HG03108 (cell line): ENCODE results near the gene ATAD3C.
A peak's percentile ranks its signal among the peaks of the same experiment; 100 is the strongest.
"Not testable (repeated sequence)": the region's sequence is repeated elsewhere in the genome, so short reads cannot be mapped to it uniquely, and the experiment has no call there.

Experiments used
- ATAC-seq: cut with Tn5 transposase; IDR thresholded peaks from one replicate; pipeline ENCODE4 v1.9.1; 2021; ENCODE audit warnings: moderate library complexity; ENCODE audit not compliant: unreplicated experiment

The ATAD3C gene

DNA sequence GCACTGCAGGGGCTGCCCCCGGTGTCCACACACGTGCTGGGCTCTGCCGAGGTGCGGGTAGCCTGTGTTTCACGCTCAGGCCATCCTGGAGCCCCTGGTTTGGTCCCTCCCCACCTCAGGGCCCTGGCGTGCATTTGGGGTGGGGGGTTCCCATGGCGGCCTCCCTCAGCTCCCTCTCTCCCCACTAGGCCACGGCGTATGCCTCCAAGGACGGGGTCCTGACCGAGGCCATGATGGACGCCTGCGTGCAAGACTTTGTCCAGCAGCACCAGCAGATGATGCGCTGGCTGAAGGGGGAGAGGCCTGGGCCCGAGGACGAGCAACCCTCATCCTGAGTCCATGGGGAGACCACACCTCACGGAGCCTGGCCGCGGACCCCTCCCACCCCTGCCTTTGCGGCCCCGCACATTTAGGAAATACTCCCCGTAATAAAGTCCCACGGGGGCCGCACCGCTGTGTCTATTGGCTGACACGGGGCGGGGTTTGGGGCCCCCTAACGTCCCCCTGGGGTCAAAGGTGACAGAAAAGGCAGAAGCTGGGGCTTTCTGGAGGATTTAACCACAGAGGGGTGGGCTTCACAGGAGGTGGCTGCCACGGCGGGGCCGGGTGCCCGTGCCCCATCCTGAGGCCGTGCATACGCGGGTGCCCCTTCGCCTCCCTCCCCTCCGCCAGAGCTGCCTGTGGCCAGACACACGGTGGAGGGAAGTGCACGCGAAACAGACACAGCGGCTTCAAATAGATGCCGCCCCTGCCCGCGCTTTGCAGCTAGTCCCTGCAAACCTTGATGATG lies 18.9 kb downstream of the ATAD3C start:
- not testable (repeated sequence) for ATAC-seq

DNA sequence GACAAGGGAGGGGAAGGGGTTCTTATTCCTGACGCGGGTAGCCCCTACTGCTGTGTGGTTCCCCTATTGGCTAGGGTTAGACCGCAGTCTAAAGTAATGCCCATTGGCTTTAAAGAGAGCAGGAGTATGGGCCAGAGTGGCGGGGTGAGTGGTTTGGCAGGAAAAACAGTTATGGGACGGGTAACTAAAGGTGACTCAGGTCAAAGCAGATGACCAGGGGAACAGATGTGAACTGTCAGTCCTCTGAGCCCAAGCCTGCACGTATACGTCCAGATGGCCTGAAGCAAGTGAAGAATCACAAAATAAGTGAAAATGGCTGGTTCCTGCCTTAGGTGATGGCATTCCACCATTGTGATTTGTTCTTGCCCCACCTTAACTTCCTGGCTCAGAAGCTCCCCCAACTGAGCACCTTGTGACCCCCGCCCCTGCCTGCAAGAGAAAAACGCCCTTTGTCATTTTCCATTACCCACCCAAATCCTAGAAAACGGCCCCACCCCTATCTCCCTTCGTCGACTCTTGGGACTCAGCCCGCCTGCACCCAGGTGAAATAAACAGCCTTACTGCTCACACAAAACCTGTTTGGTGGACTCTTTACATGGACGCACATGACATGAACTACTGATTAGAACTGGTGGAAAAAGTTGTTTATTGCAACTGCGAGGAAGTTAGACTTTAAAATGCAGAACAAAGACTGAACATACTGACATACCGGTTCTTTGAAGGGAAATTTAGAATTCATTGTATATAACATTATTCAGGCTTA lies 21.3 kb downstream of the ATAD3C start:
- ATAC-seq = no peak

DNA sequence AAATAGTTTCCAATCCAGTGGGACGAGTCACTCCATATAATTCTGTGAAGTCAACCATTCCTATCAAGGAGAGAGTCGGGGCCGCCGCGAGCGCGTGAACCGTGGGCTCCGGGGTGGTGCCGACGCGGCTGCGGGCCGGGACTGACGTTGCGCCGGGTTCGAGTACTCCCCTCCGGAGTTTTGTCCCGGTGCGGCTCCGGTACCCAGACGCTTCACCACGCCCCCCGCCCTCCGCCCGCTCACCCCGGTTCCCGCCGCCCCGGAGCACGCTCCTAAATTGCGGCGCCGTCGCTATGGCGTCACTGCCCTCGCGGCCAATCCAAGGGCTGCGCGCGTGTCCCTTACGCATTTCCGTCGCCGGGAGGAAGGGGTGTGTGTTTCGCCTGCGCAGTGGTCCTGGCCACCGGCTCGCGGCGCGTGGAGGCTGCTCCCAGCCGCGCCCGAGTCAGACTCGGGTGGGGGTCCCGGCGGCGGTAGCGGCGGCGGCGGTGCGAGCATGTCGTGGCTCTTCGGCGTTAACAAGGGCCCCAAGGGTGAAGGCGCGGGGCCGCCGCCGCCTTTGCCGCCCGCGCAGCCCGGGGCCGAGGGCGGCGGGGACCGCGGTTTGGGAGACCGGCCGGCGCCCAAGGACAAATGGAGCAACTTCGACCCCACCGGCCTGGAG lies 22.0 kb downstream of the ATAD3C start, which contains the start of gene ATAD3B:
Gene ATAD3B (plus strand): TSS at position 377 of the 664 bp plus-strand sequence. CDS start 120 bp downstream, at position 497.
- peak; percentile 85 for ATAC-seq

DNA sequence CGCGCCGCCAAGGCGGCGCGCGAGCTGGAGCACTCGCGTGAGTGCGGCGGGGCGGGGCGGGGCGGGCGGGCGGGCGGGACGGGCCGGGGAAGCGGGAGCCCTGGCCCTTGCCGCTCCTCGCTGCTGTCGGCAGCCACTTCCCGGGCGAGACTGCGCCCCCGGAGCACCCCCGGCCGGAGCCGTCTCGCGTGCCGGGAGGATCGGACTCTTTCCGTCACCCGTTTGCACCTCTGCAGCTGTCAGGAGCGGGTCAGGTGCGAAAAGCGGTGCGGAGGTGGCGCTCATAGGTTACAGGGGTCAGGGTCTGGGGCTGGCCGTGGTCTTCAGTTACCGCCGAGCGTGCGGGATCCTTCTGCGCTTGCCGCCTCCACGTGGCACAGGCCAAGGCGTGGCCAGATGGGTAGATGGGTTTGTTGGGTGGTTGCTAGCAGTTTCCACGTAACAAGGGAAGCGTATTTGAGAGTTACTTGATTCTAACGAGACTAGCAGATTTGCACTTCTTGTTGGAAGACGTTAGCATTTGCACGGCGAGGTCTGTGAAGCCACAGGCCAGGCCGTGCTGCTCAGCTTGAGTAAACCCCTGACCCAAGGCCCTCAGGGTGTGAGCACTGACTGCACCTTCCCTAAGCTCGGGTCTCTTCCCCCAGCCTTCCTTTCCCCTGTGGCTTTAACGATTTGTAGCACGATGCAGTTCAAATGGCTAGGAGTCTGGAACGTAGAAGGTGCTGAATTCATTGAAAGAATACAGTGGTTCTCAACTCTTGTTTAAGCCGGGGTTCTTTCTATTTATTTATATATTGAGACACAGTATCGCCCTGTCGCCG lies 22.8 kb downstream of the ATAD3C start:
- peak; percentile 21 for ATAC-seq

DNA sequence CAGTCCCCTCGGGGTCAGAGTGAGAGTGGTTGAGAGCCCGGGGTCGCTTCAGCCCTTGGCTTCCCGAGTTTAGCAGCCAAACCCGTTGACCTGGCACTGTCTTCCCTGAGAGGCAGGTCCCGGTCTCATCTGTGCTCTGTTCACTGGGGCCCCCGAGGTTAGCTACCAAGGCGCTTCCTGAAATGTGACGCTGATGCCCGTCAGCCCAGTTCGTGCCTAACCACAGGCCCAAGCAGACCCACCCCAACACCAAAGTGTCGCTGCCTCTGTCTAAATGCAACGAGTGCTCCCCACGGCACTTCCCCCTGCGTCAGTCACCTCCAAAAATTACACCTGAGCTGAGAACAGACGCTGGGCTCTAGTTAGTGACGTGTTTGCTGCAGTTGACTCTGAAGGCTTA lies 26.5 kb downstream of the ATAD3C start:
- not testable (repeated sequence) for ATAC-seq

DNA sequence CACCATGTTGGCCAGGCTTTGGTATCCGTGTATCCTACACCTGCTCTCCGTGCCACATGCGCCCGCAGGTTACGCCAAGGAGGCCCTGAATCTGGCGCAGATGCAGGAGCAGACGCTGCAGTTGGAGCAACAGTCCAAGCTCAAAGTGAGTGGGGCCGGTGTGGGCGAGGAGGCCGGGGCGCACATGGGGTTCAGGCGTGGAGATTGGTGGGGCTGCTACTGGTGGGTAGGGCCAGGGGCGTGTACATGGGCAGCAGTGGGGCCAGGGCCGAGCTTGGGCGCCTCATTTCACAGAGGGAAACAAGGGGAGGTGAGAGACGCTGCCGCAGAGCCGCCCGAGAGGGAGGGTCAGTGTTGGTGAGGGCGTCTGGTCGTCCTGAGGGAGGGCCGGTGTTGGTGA lies 27.7 kb downstream of the ATAD3C start:
- no peak for ATAC-seq

DNA sequence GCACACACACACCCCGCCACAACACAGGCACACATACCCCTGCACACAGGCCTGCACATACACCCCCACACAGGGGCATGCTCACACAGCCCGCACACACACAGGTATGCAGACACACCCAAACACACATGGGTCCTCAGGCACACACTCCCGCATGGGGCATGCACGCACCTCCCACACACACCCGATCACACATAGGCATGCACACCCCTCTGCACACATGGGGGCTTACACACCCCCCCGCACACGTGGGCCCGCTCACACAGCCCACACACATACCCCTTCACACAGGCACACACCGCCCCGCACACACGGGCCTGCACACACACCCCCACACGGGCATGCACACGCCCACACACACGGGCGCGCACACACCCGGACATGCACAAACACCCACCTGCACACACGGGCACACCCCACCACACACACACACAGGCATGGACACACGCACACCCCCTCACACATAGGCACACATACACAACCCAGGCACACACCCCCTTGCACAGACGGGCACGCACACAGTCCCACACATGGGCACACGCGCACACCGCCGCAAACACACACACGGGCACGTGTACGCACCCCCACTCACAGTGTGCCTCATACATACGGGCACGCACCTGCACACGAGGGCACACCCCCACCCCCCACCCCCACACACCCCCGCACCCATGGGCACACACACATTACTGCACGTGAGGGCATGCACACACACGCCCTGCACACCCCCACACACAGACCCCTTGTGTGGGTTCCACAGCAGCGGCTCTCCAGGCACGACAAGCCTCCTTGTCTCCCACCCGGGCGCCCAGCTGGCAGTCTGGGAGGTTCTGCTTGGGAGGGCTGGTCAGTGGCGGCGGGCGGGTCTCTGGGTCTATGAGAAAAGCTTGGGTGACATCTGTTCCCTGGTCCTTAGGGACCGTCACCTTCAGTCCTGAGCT lies 30.3 kb downstream of the ATAD3C start:
- ATAC-seq = no peak

DNA sequence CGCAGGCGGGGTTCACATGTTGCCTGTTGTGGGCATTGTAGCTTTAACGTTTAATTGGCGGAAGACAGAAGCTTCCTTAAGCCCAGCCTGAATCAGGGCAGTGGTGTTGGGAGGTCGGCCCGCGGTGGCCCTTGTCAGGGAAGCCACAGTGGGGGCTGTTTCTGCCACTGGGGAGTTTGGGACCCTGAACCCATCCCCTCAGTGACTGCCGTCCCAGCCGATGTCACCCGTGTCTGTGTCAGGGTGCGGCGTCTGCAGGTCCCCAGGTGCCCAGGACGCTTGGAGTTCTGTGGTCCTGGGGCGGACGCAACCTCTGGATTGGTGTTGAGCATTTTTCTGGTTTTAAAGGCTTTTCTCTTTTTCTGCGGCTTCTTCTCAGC lies 31.0 kb downstream of the ATAD3C start:
- ATAC-seq = not testable (repeated sequence)

DNA sequence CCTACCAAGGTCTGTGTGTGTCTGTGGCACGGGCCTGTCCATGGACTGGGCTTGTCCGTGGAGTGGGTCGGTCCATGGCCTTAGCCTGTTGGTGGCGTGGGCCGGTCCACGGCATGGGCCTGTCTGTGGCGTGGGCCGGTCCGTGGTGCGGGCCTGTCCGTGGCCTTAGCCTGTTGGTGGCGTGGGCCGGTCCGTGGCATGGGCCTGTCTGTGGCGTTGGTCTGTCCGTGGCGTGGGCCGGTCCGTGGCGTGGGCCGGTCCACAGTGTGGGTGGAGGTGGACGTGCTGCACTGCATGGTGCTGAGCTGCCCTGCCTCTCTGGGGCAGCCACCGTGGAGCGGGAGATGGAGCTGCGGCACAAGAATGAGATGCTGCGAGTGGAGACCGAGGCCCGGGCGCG lies 32.3 kb downstream of the ATAD3C start:
- ATAC-seq = not testable (repeated sequence)

DNA sequence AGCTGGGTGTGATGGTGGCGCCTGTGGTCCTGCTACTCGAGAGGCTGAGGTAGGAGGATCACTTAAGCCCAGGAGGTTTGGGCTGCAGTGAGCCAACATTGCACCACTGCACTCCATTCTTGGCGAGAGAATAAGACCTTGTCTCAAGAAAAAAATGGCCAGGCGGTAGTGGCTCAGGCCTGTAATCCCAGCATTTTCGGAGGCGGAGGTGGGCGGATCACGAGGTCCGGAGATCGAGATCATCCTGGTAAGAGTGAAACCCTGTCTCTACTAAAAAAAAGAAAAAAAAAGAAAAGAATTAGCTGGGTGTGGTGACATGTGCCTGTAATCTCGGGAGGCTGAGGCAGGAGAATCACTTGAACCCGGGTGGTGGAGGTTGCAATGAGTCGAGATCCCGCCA lies 33.4 kb downstream of the ATAD3C start:
- ATAC-seq = no peak

DNA sequence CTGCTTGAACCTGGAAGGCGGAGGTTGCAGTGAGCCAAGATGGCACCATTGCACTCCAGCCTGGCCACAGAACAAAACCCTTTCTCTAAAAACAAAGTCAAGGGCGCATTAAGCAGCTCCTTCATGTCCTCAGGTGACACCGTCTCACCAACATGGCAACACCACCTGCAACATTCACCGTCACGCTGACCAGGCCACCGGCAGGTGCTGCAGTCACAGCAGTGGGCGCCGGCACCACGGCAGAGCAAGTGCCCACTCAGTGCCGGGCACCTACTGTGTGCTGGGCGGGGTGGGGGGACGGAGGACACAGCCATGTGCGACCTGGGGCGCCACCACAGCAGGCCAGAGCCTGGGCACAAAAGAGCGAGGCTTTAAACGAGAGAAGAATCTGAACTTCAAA lies 34.2 kb downstream of the ATAD3C start:
- no peak for ATAC-seq

DNA sequence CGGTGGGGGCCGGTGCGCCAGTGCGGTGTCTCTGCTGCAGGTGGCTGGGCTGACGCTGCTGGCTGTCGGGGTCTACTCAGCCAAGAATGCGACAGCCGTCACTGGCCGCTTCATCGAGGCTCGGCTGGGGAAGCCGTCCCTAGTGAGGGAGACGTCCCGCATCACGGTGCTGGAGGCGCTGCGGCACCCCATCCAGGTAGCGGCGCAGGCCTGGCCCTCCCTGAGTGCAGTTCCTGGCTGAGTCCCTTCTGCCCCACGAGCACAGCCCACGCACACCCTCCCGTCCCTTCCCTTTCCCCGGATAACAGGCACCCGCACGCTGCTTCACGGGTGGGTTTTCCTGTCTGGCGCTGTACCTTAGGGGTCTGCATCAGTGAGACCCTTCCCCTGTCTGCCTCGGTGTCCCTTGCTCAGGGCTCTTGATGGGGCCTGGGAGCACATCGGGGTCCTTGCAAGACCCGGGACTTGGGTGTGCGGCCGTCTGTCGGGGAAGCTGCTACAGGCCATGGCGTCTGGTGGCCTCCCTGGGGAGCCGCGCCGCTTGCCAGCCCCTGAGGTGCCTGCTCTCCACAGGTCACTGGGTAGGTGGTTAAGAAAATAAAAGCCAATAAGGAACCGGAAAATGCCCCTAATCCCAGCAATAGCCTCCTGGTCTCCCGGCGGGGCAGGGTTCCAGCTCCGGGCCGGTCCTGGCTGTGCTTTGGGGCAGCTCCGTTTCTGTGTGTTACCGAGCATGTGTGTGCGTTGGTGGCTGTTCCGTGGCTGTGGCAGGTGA lies 35.7 kb downstream of the ATAD3C start:
- not testable (repeated sequence) for ATAC-seq

DNA sequence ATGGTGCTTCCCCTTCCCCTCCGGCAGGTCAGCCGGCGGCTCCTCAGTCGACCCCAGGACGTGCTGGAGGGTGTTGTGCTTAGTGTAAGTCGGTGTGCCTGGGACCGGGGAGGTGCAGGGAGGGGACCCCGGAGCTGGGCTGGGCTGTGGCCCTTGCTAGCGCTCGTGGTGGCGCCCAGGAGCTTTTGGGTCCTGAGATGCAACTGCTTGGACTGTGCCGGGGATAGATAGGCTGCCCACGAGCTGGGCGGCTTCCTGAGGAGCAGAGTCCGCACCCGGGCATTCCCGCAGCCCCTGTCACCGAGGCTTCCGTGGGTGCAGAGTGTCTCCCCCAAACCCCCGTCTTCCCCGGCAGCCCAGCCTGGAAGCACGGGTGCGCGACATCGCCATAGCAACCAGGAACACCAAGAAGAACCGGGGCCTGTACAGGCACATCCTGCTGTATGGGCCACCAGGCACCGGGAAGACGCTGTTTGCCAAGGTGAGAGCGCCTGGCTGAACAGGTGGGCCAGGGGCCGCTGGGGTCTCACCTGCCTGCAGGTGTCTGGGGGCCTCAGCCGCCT lies 36.3 kb downstream of the ATAD3C start:
- ATAC-seq = not testable (repeated sequence)

DNA sequence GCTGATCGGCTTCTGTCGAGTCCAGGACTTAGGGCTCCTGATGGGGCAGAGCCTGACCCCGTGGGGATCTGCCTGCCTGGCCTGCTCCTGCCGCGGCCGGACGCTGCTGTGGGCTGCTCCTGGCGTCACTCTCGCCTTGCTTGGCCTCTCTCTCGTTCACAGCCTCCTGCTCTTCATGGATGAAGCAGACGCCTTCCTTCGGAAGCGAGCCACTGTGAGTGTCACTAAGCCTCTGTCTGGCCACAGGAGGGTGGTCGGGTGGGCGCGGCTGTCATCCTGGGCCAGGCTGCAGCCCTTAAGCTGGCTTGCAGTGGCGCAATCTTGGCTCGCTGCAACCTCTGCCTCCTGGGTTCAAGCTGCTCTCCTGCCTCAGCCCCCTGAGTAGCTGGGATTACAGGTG lies 38.2 kb downstream of the ATAD3C start:
- ATAC-seq = no peak

DNA sequence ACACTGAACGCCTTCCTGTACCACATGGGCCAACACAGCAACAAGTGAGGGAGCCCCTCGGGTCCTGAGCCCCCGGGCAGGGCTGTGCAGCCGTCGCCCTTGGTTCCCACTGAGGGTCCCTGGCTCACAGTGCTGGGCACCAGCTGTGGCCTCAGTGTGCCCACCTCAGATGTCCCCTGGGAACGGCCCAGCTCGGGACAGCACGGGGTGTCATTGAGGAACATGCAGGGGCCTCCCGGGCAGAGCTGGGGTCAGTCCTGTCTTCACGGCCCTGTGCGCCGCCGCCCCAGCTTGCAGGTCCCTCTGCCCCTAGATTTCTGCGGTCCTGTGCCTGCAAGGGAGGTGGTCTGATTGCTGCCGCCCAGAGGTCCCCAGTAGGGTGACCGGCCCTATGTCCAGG lies 39.7 kb downstream of the ATAD3C start:
- no peak for ATAC-seq

DNA sequence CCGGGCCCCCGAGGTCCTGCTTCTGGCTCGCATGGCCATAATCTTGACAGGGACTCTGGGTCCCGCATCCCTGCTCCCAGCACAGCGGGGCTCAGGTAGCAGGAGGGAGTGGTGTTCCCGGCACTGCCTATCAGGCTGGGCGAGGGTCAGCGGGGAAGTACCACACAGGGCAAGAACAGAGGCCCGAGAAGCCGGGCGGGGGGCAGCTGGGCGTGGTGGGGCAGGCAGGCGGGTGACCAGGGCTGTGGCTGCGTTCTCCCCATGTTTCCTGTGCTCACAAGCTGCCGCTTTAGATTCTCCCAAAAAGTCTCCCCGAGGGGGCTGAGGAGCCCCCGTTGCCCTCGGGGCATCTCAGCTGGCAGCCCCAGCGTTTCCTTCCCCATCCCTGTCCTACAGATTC lies 40.4 kb downstream of the ATAD3C start:
- ATAC-seq = no peak

DNA sequence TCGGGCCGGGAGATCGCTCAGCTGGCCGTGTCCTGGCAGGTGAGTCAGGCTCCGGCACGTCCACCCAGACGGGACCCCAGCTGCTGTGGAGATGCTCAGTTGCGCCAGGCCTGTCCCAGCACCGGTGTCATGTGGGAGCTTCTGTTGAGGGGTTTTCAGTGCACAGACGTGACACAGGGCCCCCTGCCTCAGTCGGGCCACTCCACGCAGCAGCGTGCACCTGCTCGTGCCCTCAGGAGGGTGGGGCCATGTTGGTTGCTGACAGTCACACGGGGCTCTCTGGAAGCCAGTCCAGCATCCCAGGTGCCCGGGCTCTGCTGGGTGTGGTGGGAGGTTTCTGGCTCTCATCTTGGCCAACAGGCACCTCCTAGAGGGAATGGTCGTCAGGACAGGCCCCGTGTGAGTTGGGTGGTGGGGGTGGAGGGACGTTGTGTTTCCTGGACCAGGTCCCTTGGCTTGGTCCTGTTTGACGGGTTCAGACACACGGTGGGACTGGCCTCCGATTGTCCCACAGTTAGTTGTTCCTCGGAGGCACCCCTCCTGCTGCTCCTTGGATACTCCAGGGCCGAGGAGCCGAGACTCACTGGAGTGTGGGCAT lies 41.2 kb downstream of the ATAD3C start:
- no peak for ATAC-seq

DNA sequence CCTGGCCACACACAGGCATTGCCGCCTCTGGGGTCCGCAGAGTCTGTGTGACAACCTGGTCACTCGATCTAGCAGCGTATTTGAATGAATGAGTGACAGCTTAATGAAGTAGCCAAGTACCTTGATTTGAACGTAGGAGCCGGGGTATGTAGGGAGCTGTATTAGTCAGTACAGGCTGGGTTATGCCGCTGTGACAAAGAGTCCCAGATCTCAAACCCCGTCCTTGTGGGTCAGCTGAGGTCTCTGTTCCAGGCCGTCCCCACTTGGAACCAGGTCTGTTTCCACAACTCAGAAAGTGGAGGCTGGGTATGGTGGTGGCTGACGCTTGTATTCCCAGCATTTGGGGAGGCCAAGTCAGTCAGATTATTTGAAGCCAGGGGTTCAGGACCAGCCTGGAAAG lies 42.1 kb downstream of the ATAD3C start:
- no peak for ATAC-seq
